Mesothelial cell of epicardium (in vitro differentiated cells): Measurements from ENCODE around the gene C12orf56. TPM values are rescaled to one million over a fixed set of nuclear protein-coding genes. Genes with fewer than 3 reads are reported as not detected.

Experiments used
- DNase-seq, 2 experiments: peaks; one replicate each; pipeline ENCODE4 v3.0.0; 2021; ENCODE audit warnings: low spot score in 2 of 2; ENCODE audit not compliant: unreplicated experiment in 2 of 2
- H3K27ac Mint-ChIP-seq: 2 replicates; pipeline ENCODE4 v1.8.0; 2021; ENCODE audit warnings: mixed read lengths
- H3K27me3 Mint-ChIP-seq: 2 replicates; pipeline ENCODE4 v1.8.0; 2021; ENCODE audit warnings: low read depth, mixed read lengths
- H3K36me3 Mint-ChIP-seq: 2 replicates; pipeline ENCODE4 v1.8.0; 2021; ENCODE audit warnings: mixed read lengths
- H3K4me1 Mint-ChIP-seq: 2 replicates; pipeline ENCODE4 v1.8.0; 2021; ENCODE audit warnings: mixed read lengths
- H3K4me3 Mint-ChIP-seq: 2 replicates; pipeline ENCODE4 v1.8.0; 2021; ENCODE audit warnings: mild to moderate bottlenecking, moderate library complexity, mixed read lengths
- H3K9me3 Mint-ChIP-seq: 2 replicates; pipeline ENCODE4 v1.8.0; 2021; ENCODE audit warnings: mixed read lengths
- total RNA-seq: library from RNA; stranded (reverse); gene quantifications from 3 replicates; pipeline ENCODE4 v1.2.1, GENCODE V29; 2021
- TF ChIP-seq, protein P1 (sequence below): fragments of 200-600 bp; sonication (generic); IDR thresholded peaks from one replicate; pipeline ENCODE4 v1.5.0; 2021; ENCODE audit warnings: antibody characterized with exemption; ENCODE audit not compliant: unreplicated experiment

The C12orf56 gene
- total RNA-seq, 1 donor from 2014 or later = 0.45 TPM

- H3K27me3 Mint-ChIP-seq = no peaks in the 10 kb centered on the region
- TF ChIP-seq, protein P1, sequence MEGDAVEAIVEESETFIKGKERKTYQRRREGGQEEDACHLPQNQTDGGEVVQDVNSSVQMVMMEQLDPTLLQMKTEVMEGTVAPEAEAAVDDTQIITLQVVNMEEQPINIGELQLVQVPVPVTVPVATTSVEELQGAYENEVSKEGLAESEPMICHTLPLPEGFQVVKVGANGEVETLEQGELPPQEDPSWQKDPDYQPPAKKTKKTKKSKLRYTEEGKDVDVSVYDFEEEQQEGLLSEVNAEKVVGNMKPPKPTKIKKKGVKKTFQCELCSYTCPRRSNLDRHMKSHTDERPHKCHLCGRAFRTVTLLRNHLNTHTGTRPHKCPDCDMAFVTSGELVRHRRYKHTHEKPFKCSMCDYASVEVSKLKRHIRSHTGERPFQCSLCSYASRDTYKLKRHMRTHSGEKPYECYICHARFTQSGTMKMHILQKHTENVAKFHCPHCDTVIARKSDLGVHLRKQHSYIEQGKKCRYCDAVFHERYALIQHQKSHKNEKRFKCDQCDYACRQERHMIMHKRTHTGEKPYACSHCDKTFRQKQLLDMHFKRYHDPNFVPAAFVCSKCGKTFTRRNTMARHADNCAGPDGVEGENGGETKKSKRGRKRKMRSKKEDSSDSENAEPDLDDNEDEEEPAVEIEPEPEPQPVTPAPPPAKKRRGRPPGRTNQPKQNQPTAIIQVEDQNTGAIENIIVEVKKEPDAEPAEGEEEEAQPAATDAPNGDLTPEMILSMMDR = no peak
- no peaks in the 10 kb centered on the region for H3K4me1 Mint-ChIP-seq
- no peak for DNase-seq
- no peak overlapping the region for H3K27ac Mint-ChIP-seq
- no peaks in the 10 kb centered on the region for H3K9me3 Mint-ChIP-seq
- no peaks in the 10 kb centered on the region for H3K36me3 Mint-ChIP-seq
- H3K4me3 Mint-ChIP-seq = no peak overlapping the region
Measured at GRCh38 chr12:64286521-64286920, 104.0 kb downstream of the C12orf56 start.

DNA sequence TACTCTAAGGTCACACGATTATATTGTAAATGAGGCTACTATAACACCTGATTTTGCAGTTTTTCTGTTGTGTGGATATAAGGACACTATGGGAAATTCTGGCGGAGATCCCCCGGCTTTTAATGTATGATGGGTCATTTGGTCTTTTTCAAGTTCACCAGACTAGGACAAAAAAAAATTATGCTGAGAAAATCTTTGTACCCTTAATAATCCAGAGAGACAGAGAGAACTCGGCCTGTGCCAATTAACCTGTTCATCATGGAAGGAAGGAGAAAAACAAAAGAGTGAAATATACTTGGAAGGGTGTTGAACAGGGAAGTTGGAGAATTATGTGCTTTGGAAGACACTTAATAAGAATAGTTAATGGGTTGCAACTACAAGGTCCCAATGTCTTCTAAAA lies 106.3 kb downstream of the C12orf56 start:
- H3K27me3 Mint-ChIP-seq = no peaks in the 10 kb centered on the region
- no peak overlapping the region for H3K4me3 Mint-ChIP-seq
- H3K27ac Mint-ChIP-seq = no peak overlapping the region
- no peaks in the 10 kb centered on the region for H3K4me1 Mint-ChIP-seq
- TF ChIP-seq, protein P1 = no peak
- H3K9me3 Mint-ChIP-seq = no peaks in the 10 kb centered on the region
- H3K36me3 Mint-ChIP-seq = no peaks in the 10 kb centered on the region
- DNase-seq = no peak

- Mint-ChIP-seq H3K4me1 (no peaks in the 10 kb centered on the region), H3K4me3 (no peak overlapping the region), H3K27me3 (no peaks in the 10 kb centered on the region), H3K9me3 (peaks cover 4% of the 10 kb centered on the region), H3K27ac (no peak overlapping the region), H3K36me3 (no peaks in the 10 kb centered on the region)
- DNase-seq = no peak
- TF ChIP-seq, protein P1 = no peak
Measured at GRCh38 chr12:64278421-64278820, 112.1 kb downstream of the C12orf56 start.

GRCh38 chr12:64273527-64274403 lies 116.8 kb downstream of the C12orf56 start:
- no peak for DNase-seq
- TF ChIP-seq, protein P1 = no peak
- H3K9me3 Mint-ChIP-seq = peaks cover 4% of the 10 kb centered on the region
- H3K27ac Mint-ChIP-seq = no peak overlapping the region
- no peaks in the 10 kb centered on the region for H3K4me1 Mint-ChIP-seq
- H3K4me3 Mint-ChIP-seq = no peak overlapping the region
- no peaks in the 10 kb centered on the region for H3K27me3 Mint-ChIP-seq
- no peaks in the 10 kb centered on the region for H3K36me3 Mint-ChIP-seq

DNA sequence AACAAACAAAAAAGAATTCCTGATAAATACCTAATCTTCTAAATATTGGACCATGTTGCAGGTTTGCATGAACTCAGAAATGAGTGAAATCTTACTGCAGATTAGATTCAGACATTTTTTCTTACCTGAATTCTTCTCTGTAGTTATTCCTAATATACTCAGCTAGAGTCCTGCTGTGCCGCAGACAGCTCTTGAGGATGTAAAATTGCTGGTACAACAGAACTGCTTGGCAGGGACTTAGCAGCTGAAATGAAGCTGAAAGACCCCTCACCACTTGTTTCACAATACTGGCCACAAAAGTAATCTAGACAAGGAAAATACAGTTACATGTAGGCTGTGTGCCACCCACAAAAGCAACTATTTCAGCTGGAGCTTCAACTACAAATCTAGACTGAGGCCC lies 120.1 kb downstream of the C12orf56 start:
- DNase-seq = no peak
- no peaks in the 10 kb centered on the region for H3K9me3 Mint-ChIP-seq
- TF ChIP-seq, protein P1 = no peak
- H3K4me1 Mint-ChIP-seq = no peaks in the 10 kb centered on the region
- H3K4me3 Mint-ChIP-seq = no peak overlapping the region
- H3K27ac Mint-ChIP-seq = no peak overlapping the region
- H3K36me3 Mint-ChIP-seq = no peaks in the 10 kb centered on the region
- H3K27me3 Mint-ChIP-seq = no peaks in the 10 kb centered on the region
